ENCODE data around the gene PERM1.

DNA sequence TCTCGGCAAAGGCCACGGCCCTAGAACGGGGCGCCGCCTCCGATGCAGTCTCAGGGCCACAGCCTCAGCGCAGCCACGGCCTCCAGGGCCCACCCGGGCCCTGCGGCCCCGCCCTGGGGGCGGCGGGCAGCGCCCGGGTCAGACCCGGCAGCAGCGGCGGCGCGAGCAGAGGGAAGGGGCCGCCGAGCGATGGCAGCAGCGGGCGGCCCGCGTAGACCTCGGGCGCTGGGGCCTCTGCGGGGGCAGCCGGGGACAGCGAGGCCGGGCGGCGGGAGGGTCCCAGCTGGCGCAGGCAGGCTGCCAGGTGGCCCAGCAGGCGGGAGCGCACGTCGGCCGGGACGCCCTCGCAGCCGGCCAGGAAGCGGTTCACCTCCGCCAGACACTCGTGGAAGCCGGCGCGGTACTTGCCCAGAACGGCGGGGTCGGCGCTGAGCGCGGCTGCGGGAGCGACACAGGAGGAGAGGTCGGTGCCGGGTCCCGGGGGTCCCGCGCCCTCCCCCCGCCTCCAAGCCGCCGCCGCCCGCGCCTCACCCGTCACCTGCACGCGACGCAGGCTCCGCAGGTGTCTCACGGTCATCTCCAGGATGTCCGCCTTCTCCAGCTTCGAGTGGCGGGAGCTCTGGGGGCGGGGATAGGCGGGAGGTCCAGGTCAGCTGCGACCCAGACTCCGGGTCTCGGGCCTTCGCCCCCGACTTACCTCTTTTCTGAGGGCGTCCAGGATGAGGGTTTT, 17.3 kb upstream of the PERM1 start:
- no peak for TF ChIP-seq GATA3 (IDR thresholded peaks at IDR 0.05; ENCODE audit: low read depth, low read length)
- TF ChIP-seq GATA2 (IDR thresholded peaks at IDR 0.05; ENCODE audit: low read depth, low read length), result no peak

Data from SH-SY5Y (cell line).